HepG2 (cell line): ENCODE data around the gene PLK5. TPM values are rescaled to one million over a fixed set of nuclear protein-coding genes. Genes with fewer than 3 reads are reported as not detected.

Experiments used
- ATAC-seq: fragments of 200-7000 bp; cut with Tn5 transposase; 3 replicates; pipeline ENCODE4 v1.9.1; 2020; ENCODE audit warnings: mild to moderate bottlenecking, moderate library complexity
- BruUV-seq: library from RNA; stranded (reverse); fragments of 400-500 nt; replicated peaks from 2 replicates; lab custom pipeline; 2021; lab: Mats Ljungman, UMichigan
- CTCF ChIA-PET: fragments of 300-600 bp; formaldehyde crosslinking; extraction: SDS; loops from one replicate; lab custom pipeline; 2021; ENCODE audit warnings: low total read pairs, inconsistent platforms, low intra/inter-chr PET ratio; lab: Yijun Ruan, JAX
- POLR2A ChIA-PET: fragments of 350-600 bp; sonication (Branson Sonifier 250); formaldehyde crosslinking; loops from one replicate; lab custom pipeline; 2020; ENCODE audit warnings: antibody characterized with exemption, inconsistent platforms; lab: Yijun Ruan, JAX
- DNase-seq: peaks from one replicate; pipeline ENCODE4 v3.0.0-alpha.2; 2015; ENCODE audit warnings: low spot score
- FAIRE-seq: peaks from 3 replicates; lab custom pipeline; 2011; peaks lifted over from hg19 to GRCh38; lab: Jason Lieb, UNC
- H2AFZ ChIP-seq: one replicate; pipeline ENCODE4 v1.6.1; 2011; ENCODE audit warnings: low read length, inconsistent platforms
- H3K27ac ChIP-seq: fragments of 300-600 bp; 3 replicates; pipeline ENCODE4 v1.8.0; 2011; ENCODE audit warnings: mixed run types, mild to moderate bottlenecking, mixed read lengths, low read length, inconsistent platforms; ENCODE audit not compliant: insufficient read depth; ENCODE audit errors: extremely low read length
- H3K27me3 ChIP-seq, 2 experiments: fragments of 200-600 bp in 1 of 2; 2 replicates in 1 of 2; 3 replicates in 1 of 2; pipeline versions ENCODE4 v1.6.0 to v1.8.0; 2011; ENCODE audit warnings: low read length in 2 of 2, mild to moderate bottlenecking in 2 of 2, moderate library complexity in 2 of 2, inconsistent platforms in 1 of 2; ENCODE audit not compliant: insufficient read depth in 2 of 2, control insufficient read depth in 1 of 2
- H3K36me3 ChIP-seq, 2 experiments: fragments of 200-600 bp in 1 of 2; replicated peaks in 1 of 2; 2 replicates in 1 of 2; 3 replicates in 1 of 2; pipeline versions ENCODE4 v1.5.1 to v1.8.0; 2011; ENCODE audit warnings: low read length in 2 of 2, inconsistent platforms in 1 of 2; ENCODE audit not compliant: insufficient read depth in 2 of 2, control insufficient read depth in 1 of 2
- H3K4me1 ChIP-seq: 2 replicates; pipeline ENCODE4 v1.5.1; 2012; ENCODE audit warnings: low read length, inconsistent platforms; ENCODE audit not compliant: insufficient read depth
- H3K4me2 ChIP-seq: 2 replicates; pipeline ENCODE4 v1.6.0; 2011; ENCODE audit warnings: low read depth, low read length, inconsistent platforms
- H3K4me3 ChIP-seq, 3 experiments: fragments of 200-600 bp in 1 of 3; sonication (generic), shearing (Covaris generic) in 1 of 3; replicated peaks in 1 of 3; 2 replicates each; pipeline ENCODE4 v1.5.1; 2011 to 2016; ENCODE audit warnings: low read length in 3 of 3, inconsistent platforms in 2 of 3, low read depth in 2 of 3, mild to moderate bottlenecking in 2 of 3, control low read depth in 1 of 3, mixed read lengths in 1 of 3; ENCODE audit not compliant: insufficient read depth in 1 of 3
- H3K79me2 ChIP-seq: one replicate; pipeline ENCODE4 v1.6.1; 2011; ENCODE audit warnings: low read length, inconsistent platforms; ENCODE audit not compliant: insufficient read depth
- H3K9ac ChIP-seq: 2 replicates; pipeline ENCODE4 v1.6.0; 2011; ENCODE audit warnings: mild to moderate bottlenecking, low read depth, low read length, inconsistent platforms; ENCODE audit not compliant: insufficient read depth
- H3K9me3 ChIP-seq: 2 replicates; pipeline ENCODE4 v1.5.1; 2012; ENCODE audit warnings: mild to moderate bottlenecking, low read length
- H4K20me1 ChIP-seq: 2 replicates; pipeline ENCODE4 v1.6.0; 2011; ENCODE audit warnings: inconsistent platforms, mild to moderate bottlenecking, low read length, moderate library complexity; ENCODE audit not compliant: insufficient read depth
- CENPT ChIP-seq: sonication (generic); formaldehyde crosslinking; IDR thresholded peaks from 2 replicates; pipeline ENCODE4 v1.8.0; 2022; ENCODE audit warnings: low read depth, mild to moderate bottlenecking, moderate library complexity, missing genetic modification reagents
- HNRNPK ChIP-seq: fragments of 200-400 bp; formaldehyde crosslinking; IDR thresholded peaks from 2 replicates; pipeline ENCODE4 v1.6.1; 2018; ENCODE audit warnings: low read length, low read depth, moderate library complexity, mild to moderate bottlenecking; ENCODE audit not compliant: poor library complexity, severe bottlenecking
- HNRNPL ChIP-seq: fragments of 200-400 bp; formaldehyde crosslinking; IDR thresholded peaks from 2 replicates; pipeline ENCODE4 v1.6.1; 2017; ENCODE audit warnings: mild to moderate bottlenecking, low read depth, low read length
- ZFP36 ChIP-seq: fragments of 150-350 bp; IDR thresholded peaks from 2 replicates; pipeline ENCODE4 v1.6.1; 2018; ENCODE audit warnings: borderline replicate concordance, low read length, low read depth; ENCODE audit not compliant: partially characterized antibody
- ZFP90 ChIP-seq: sonication (generic); formaldehyde crosslinking; IDR thresholded peaks from 2 replicates; pipeline ENCODE4 v1.8.0; 2022; ENCODE audit warnings: missing genetic modification reagents, mild to moderate bottlenecking, inconsistent platforms, borderline replicate concordance
- WGBS: methylation state at CpG from one replicate; pipeline ENCODE4 v1.1.6; 2017; ENCODE audit warnings: low lambda C conversion rate; 5-methylcytosine and 5-hydroxymethylcytosine counted together
- in situ Hi-C: cut with HindIII; loops from 2 replicates; pipeline ENCODE4 v1.10.0; 2017; ENCODE audit warnings: low pct_unique_long_range_greater_than_20kb; ENCODE audit not compliant: extremely low pct_ligation_motif_present
- intact Hi-C: fragments of 100-400 bp; cut with micrococcal nuclease; formaldehyde crosslinking; loops from one replicate; pipeline ENCODE4 v1.10.0; 2022; ENCODE audit not compliant: unreplicated experiment
- polyA plus RNA-seq, 8 experiments: library from polyadenylated mRNA; depleted of rRNA in 3 of 8; stranded (reverse) in 7 of 8; unstranded in 1 of 8; fragments of >200 nt; fragmentation: Illumina TruSeq in 4 of 8; extraction: Trizol in 4 of 8; gene quantifications; 2 replicates each; pipeline versions ENCODE4 v1.2.1 to v1.2.3, GENCODE V29; 2011 to 2016; ENCODE audit warnings: low read depth in 4 of 8, missing spikeins in 1 of 8, mixed read lengths in 1 of 8; ENCODE audit not compliant: insufficient read depth in 1 of 8
- total RNA-seq, 5 experiments: library from RNA; depleted of rRNA; stranded (reverse); fragments of >200 nt; fragmentation: Illumina TruSeq; extraction: Trizol; gene quantifications; 2 replicates each; pipeline ENCODE4 v1.2.3, GENCODE V29; 2016; ENCODE audit warnings: low read depth in 1 of 5
- TF ChIP-seq, protein P1 (sequence below): sonication (generic); formaldehyde crosslinking; IDR thresholded peaks from 2 replicates; pipeline ENCODE4 v1.8.0; 2022; ENCODE audit warnings: mild to moderate bottlenecking, missing genetic modification reagents; ENCODE audit not compliant: insufficient replicate concordance
- TF ChIP-seq, protein P2 (sequence below): sonication (generic); formaldehyde crosslinking; IDR thresholded peaks from 2 replicates; pipeline ENCODE4 v1.4.0; 2020; ENCODE audit warnings: missing genetic modification reagents

The PLK5 gene
- total and polyA plus RNA-seq, 2 of the 13 experiments (the other 11 are each of a cell fraction or from before 2014, with no cell fraction given), result not detected

- DNase-seq, result no peak
- Histone ChIP-seq H3K4me3 (no peak overlapping the region), H3K4me1 (peaks cover 34% of the 10 kb centered on the region), H3K79me2 (no peaks in the 10 kb centered on the region), H3K9ac (no peak overlapping the region)
- no TSS peak for BruUV-seq
- in situ Hi-C loops, result no loop called here
- intact Hi-C loops, result no loop called here
- CTCF ChIA-PET, result no interaction called here
- TF ChIP-seq ZFP90, result peak; percentile 98
- TF ChIP-seq, protein P1, sequence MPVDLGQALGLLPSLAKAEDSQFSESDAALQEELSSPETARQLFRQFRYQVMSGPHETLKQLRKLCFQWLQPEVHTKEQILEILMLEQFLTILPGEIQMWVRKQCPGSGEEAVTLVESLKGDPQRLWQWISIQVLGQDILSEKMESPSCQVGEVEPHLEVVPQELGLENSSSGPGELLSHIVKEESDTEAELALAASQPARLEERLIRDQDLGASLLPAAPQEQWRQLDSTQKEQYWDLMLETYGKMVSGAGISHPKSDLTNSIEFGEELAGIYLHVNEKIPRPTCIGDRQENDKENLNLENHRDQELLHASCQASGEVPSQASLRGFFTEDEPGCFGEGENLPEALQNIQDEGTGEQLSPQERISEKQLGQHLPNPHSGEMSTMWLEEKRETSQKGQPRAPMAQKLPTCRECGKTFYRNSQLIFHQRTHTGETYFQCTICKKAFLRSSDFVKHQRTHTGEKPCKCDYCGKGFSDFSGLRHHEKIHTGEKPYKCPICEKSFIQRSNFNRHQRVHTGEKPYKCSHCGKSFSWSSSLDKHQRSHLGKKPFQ (CRISPR knock-in tag), result no peak
- TF ChIP-seq, all 625 proteins: peak for 1
- no peak for ATAC-seq
- H3K36me3 ChIP-seq, result no peaks in the 10 kb centered on the region
- no peak overlapping the region for H3K4me2 ChIP-seq
- no peak overlapping the region for H2AFZ ChIP-seq
- H4K20me1 ChIP-seq, result no peaks in the 10 kb centered on the region
- WGBS, result 74% methylated on average over 4 of the region's 12 CpGs
- FAIRE-seq, result no peak
- no peaks in the 10 kb centered on the region for H3K27me3 ChIP-seq
- H3K9me3 ChIP-seq, result no peaks in the 10 kb centered on the region
- POLR2A ChIA-PET, result interaction anchor here (2.1 kb wide), 1 partner anchor 16 kb away, joined by 8 read pairs; no protein-coding TSS in a partner anchor
- H3K27ac ChIP-seq, result no peak overlapping the region
Observed at GRCh38 chr19:1508507-1508856, 15.4 kb upstream of the PLK5 start.

DNA sequence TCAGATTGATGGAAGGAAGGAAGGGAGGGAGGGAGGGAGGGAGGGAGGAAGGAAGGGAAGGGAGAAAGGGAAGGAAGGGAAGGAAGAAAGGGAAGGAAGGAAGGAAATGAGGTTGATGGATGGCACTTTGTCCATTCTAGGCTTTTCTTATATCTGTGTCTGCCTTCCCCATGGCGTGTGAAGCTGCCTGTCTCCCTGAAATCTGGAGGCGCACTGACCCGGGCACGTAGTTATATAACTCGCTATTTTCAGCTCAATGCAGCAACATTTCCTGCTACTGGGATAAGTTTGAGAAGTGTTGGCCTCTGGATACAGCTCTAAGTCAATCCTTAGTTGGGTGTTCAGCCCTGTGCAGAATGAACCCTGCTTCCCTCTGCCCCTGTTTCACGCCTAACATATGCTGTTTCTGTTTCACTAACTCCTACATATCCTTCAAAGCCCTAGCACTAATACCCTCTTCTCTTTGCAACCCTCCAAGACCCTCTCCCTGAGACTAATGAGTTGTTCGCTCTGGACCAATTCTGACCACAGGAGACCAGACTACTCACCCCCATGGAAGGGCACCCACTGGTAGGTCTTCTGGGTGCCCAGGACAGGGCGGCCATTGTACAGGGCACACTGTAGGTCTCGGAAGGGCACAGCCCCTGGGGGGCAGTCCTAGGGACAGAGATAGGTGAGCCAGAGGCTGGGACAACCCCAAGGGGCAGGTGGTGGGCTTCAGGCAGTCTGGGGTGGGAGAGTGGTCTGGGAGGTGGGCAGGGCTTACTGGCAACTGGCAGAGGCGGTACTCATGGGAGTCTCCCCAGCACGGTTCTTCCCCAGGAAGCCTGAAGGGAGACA is 14.1 kb upstream of the PLK5 start:
- WGBS, result 43% methylated on average over 7 of the region's 11 CpGs
- no TSS peak for BruUV-seq
- H2AFZ ChIP-seq, result no peak overlapping the region

More for the DNA sequence above, 14.1 kb upstream of the PLK5 start:
- DNase-seq (no peak), ATAC-seq (no peak), FAIRE-seq (no peak)
- Histone ChIP-seq H3K4me2 (peak overlapping the region; percentile 15; the same call in 1 of the 2 replicates), H3K9me3 (no peaks in the 10 kb centered on the region), H3K27ac (no peak overlapping the region), H3K27me3 (peaks cover 0 to 5% of the 10 kb centered on the region in 2 experiments; a peak in 2 of 5 replicates), H4K20me1 (no peaks in the 10 kb centered on the region), H3K4me3 (no peak overlapping the region), H3K4me1 (peaks cover 34% of the 10 kb centered on the region), H3K36me3 (no peaks in the 10 kb centered on the region), H3K79me2 (no peaks in the 10 kb centered on the region), H3K9ac (no peak overlapping the region)
- POLR2A ChIA-PET, result interaction anchor here (1.0 to 2.1 kb wide), 2 partner anchors 17 to 19 kb away, joined by 3 to 8 read pairs; partner anchors contain the start of gene REEP6
- intact Hi-C loops (no loop called here), in situ Hi-C loops (loop anchor here (5.0 kb wide), 1 partner anchor 53 kb away; no protein-coding TSS in a partner anchor)
- TF ChIP-seq HNRNPL, result peak; percentile 85
- TF ChIP-seq HNRNPK, result peak; percentile 85
- TF ChIP-seq CENPT, result no peak
- TF ChIP-seq ZFP36, result no peak
- TF ChIP-seq, protein P2, sequence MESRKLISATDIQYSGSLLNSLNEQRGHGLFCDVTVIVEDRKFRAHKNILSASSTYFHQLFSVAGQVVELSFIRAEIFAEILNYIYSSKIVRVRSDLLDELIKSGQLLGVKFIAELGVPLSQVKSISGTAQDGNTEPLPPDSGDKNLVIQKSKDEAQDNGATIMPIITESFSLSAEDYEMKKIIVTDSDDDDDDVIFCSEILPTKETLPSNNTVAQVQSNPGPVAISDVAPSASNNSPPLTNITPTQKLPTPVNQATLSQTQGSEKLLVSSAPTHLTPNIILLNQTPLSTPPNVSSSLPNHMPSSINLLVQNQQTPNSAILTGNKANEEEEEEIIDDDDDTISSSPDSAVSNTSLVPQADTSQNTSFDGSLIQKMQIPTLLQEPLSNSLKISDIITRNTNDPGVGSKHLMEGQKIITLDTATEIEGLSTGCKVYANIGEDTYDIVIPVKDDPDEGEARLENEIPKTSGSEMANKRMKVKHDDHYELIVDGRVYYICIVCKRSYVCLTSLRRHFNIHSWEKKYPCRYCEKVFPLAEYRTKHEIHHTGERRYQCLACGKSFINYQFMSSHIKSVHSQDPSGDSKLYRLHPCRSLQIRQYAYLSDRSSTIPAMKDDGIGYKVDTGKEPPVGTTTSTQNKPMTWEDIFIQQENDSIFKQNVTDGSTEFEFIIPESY (CRISPR knock-in tag), result peak; percentile 77; the same call in 1 of the 2 replicates
- CTCF ChIA-PET, result no interaction called here
